C4-2B (cell line): ENCODE measurements around the gene RACGAP1.

ENCODE experiments used
- H3K27ac ChIP-seq: fragments of 450-650 bp; 2 replicates; pipeline ENCODE4 v1.5.1; 2017
- ZFX ChIP-seq: fragments of 450-650 bp; IDR thresholded peaks from 2 replicates; pipeline ENCODE4 v1.6.1; 2017
- TF ChIP-seq, protein P1 (sequence below): fragments of 450-650 bp; conservative IDR thresholded peaks from 2 replicates; pipeline ENCODE4 v1.5.1; 2017; ENCODE audit warnings: mild to moderate bottlenecking

RACGAP1 gene

DNA sequence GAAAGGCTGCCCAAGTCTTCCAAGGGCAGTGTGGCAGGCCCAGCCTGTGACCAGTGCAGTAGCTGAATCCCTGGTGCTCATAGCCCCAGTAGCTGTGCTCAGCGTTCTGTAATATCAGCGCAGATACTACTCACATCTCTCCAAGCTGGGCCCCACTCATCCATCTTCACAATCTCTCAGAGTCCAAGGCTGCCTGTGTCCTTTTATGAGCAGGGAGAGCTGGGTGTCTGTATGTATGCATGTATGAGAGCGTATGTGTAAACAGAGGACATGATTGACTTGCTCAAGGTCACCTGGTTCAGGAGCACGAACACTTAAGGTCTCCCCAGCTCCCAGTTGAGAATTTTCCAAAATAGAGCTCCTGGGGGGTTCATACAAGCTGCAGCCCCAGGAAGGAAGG is 47.2 kb downstream of the RACGAP1 start:
- no peak overlapping the region for H3K27ac ChIP-seq

DNA sequence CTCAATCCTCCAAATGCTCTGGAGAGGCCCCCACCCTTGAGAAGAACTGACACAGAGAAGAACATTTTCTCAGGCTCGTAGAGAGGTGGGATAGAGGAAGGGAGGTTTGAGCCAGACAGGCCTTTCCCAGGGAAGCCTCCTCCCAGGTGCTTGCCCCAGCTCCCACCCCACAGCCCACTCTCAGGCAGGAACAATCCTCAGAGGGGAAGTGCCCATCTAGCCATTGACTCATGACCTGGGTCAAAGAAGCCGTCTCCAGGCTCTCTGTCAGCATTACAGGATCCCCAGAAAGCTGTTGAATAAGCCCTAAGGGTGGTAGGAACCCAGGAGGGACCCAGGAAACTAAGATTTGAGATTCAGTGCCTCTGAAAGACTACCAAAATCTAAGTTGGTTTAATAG is 48.7 kb downstream of the RACGAP1 start:
- TF ChIP-seq, protein P1, sequence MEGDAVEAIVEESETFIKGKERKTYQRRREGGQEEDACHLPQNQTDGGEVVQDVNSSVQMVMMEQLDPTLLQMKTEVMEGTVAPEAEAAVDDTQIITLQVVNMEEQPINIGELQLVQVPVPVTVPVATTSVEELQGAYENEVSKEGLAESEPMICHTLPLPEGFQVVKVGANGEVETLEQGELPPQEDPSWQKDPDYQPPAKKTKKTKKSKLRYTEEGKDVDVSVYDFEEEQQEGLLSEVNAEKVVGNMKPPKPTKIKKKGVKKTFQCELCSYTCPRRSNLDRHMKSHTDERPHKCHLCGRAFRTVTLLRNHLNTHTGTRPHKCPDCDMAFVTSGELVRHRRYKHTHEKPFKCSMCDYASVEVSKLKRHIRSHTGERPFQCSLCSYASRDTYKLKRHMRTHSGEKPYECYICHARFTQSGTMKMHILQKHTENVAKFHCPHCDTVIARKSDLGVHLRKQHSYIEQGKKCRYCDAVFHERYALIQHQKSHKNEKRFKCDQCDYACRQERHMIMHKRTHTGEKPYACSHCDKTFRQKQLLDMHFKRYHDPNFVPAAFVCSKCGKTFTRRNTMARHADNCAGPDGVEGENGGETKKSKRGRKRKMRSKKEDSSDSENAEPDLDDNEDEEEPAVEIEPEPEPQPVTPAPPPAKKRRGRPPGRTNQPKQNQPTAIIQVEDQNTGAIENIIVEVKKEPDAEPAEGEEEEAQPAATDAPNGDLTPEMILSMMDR, result no peak
- TF ChIP-seq ZFX, result no peak
- H3K27ac ChIP-seq, result no peak overlapping the region

More for the DNA sequence above, 47.2 kb downstream of the RACGAP1 start:
- no peak for TF ChIP-seq ZFX
- TF ChIP-seq, protein P1, result no peak

DNA sequence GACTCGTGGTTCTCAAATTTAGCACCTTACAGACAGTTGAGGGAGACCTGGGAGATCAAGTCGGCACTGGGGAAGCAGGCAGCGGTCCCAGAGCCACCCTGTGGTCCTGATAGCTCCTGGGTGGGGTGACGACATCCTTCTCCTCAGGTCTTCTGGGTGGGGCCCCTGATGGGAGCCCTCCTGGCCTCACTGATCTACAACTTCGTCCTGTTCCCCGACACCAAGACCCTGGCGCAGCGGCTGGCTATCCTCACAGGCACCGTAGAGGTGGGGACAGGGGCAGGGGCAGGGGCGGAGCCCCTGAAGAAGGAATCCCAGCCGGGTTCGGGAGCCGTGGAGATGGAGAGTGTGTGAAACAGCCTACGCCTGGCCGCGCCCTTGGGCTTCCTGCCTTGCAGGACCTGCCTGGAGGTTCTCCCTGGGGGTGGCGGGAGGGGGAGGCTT is 50.0 kb downstream of the RACGAP1 start:
- no peak for TF ChIP-seq ZFX
- TF ChIP-seq, protein P1, result no peak
- H3K27ac ChIP-seq, result no peak overlapping the region

DNA sequence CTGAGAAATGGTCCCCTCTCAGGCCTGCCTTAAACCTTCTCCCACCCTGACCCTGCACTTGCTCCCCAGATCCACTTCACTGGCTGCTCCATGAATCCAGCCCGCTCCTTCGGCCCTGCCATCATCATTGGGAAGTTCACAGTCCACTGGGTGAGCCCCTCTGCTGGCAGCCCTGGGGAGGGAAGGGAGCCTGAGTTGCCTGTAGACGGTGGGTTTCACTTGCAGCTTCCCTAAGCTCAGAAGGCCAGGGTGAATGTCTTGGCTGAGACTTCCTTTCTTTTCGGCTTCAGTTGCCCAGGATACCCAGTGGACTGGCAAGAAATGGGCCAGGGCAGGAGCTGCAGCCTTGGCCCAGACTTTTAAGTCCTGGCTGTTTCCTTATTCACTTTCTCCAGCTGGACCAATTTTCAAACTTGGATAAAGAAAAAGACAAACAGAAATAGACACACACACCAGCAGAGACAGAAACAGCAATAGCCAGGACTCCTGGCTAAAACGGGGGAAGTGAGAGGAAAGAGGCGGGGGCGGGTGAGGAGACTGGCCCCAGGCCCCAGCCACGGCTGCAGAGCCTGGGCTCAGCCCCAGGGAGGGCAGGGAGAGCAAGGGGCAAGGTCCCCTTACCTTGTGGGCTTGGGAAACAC is 50.5 kb downstream of the RACGAP1 start:
- TF ChIP-seq, protein P1, result no peak
- TF ChIP-seq ZFX, result no peak
- H3K27ac ChIP-seq, result no peak overlapping the region

DNA sequence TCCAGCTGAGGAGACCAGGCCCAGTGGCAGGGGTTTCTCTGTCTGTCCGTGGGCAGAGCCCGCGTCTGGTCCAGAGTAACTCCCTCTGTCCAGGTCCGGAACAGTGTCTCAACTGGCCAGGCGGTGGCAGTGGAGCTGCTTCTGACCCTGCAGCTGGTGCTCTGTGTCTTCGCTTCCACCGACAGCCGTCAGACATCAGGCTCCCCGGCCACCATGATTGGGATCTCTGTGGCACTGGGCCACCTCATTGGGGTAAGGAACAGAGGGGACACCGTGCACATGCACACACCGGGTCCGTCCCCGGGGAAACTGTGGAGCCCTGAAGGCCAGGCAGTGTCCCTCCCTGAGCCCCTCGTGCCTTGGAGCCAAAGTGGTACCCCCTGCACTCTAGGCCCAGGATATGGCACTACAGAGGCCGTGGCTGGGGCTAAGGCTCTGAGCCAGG is 51.0 kb downstream of the RACGAP1 start:
- no peak overlapping the region for H3K27ac ChIP-seq
- TF ChIP-seq, protein P1, result no peak; the same call in 1 of the 2 replicates
- TF ChIP-seq ZFX, result no peak

DNA sequence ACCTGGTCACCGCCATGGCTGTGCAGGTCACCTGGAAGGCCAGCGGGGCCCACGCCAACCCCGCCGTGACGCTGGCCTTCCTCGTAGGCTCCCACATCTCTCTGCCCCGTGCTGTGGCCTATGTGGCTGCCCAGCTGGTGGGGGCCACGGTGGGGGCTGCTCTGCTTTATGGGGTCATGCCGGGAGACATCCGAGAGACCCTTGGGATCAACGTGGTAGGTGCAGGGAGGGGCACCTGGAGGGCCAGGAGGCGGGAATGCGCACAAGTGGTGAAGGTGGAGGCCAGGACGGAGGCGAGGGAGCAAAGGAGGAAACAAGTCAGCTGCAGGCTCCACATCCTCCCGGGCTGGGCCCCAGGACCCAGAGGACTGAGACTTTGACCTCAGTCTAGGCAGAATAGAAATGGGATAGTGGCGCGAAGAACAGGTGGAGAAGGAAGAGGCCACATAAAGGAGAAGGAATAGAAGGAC is 51.9 kb downstream of the RACGAP1 start:
- no peak for TF ChIP-seq ZFX
- TF ChIP-seq, protein P1, result no peak
- H3K27ac ChIP-seq, result no peak overlapping the region

DNA sequence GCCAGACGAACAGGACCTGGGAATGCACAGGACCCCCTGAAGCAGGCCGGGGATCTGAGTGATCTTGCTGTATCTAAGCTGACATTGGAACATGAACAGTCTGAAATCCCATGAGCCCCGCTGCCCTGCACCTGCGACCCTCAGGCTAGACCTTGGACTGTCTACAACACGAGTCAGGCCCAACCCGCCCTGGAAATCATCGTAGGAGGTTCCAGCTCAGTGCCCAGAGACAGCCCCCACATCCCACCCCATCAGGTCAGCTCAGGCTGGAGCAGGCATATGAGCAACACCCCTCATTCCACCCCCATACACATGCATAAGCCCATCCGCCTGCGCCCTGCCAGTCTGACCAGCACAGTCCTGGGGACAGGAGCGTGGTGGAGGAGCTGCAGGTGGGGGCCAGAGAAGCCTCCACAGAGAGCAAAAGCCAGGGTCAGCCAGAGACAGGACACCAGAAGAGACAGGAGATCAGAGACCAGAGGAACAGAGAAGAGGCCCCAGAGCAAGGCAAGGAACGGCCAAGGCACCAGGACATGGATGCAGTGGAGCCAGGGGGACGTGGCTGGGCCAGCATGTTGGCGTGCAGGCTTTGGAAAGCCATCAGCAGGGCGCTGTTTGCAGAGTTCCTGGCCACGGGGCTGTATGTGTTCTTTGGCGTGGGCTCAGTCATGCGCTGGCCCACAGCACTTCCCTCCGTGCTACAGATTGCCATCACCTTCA is 52.5 kb downstream of the RACGAP1 start, which contains the start of gene AQP6:
Gene AQP6 (plus strand): TSS at position 307 of the 720 bp plus-strand sequence. CDS start 227 bp downstream, at position 534.
- no peak within 1 kb of the TSS for H3K27ac ChIP-seq
- no peak for TF ChIP-seq ZFX
- TF ChIP-seq, protein P1, result no peak
